ENCODE results near the gene ROBO1.

DNA sequence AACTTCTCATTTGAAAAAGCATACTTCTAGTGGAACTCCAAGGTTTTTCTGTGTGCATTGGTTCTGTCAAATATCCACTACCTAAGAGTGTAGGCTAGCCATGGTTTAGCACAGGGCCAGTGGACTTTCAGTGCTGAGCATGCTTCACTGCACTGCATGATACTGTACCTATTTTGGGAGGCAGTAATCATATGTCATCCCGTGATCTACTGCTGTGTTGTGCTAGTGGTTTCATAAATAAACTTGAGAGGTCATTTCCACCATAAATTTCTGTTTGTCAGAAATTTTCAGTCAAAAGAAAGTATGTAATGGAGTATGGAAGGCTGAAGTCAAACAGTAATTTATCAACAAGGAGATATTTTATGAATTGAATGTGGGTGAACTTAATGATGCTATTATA, 203.6 kb downstream of the ROBO1 start:
- no peak for TF ChIP-seq POLR2AphosphoS5 (IDR thresholded peaks at IDR 0.05; ENCODE audit: low read depth, low read length)
- TF ChIP-seq POLR2A (IDR thresholded peaks at IDR 0.05; ENCODE audit: low read depth, low read length) = no peak
- TF ChIP-seq TAF1 (IDR thresholded peaks at IDR 0.05; ENCODE audit: borderline replicate concordance, low read depth, low read length) = no peak

Measured in GM12892 (cell line).